HepG2 (cell line): ENCODE results near the gene ERC1. TPM values are rescaled to one million over a fixed set of nuclear protein-coding genes. Genes with fewer than 3 reads are reported as not detected.

Source experiments
- DMAP1 ChIP-seq: IDR thresholded peaks from 2 replicates; pipeline ENCODE4 v1.6.1; 2016
- GPN1 ChIP-seq: sonication (generic); formaldehyde crosslinking; IDR thresholded peaks from 2 replicates; pipeline ENCODE4 v1.5.1; 2020; ENCODE audit warnings: missing genetic modification reagents, borderline replicate concordance
- HOXA9 ChIP-seq: sonication (generic); formaldehyde crosslinking; IDR thresholded peaks from 2 replicates; pipeline ENCODE4 v1.8.1; 2022; ENCODE audit warnings: missing genetic modification reagents, mild to moderate bottlenecking, moderate library complexity, borderline replicate concordance
- KLF9 ChIP-seq: IDR thresholded peaks from 2 replicates; pipeline ENCODE4 v1.6.1; 2016; ENCODE audit warnings: low read depth
- MAFF ChIP-seq: IDR thresholded peaks from 2 replicates; pipeline ENCODE4 v1.6.1; 2011; ENCODE audit warnings: low read depth, low read length, improper control_type of control experiment
- MBNL3 ChIP-seq: fragments of 250-450 bp; sonication (Bioruptor Pico); conservative IDR thresholded peaks from 2 replicates; pipeline ENCODE4 v1.8.0; 2022; ENCODE audit warnings: mild to moderate bottlenecking, inconsistent platforms
- MEIS1 ChIP-seq: sonication (generic); formaldehyde crosslinking; IDR thresholded peaks from 2 replicates; pipeline ENCODE4 v1.9.0; 2021; ENCODE audit warnings: mild to moderate bottlenecking, missing genetic modification reagents, moderate library complexity, borderline replicate concordance
- SMYD3 ChIP-seq: sonication (generic); formaldehyde crosslinking; IDR thresholded peaks from 2 replicates; pipeline ENCODE4 v1.8.1; 2023; ENCODE audit warnings: mild to moderate bottlenecking, missing genetic modification reagents
- SNAPC2 ChIP-seq: sonication (generic); formaldehyde crosslinking; IDR thresholded peaks from 2 replicates; pipeline ENCODE4 v1.8.1; 2022; ENCODE audit warnings: mild to moderate bottlenecking, missing genetic modification reagents
- STAT5B ChIP-seq: sonication (generic); formaldehyde crosslinking; IDR thresholded peaks from 2 replicates; pipeline ENCODE4 v1.4.0; 2020; ENCODE audit warnings: missing genetic modification reagents
- ZFP41 ChIP-seq: sonication (generic); formaldehyde crosslinking; IDR thresholded peaks from 2 replicates; pipeline ENCODE4 v1.4.0; 2020; ENCODE audit warnings: mild to moderate bottlenecking, missing genetic modification reagents, borderline replicate concordance
- ZFY ChIP-seq: sonication (generic); formaldehyde crosslinking; IDR thresholded peaks from 2 replicates; pipeline ENCODE4 v1.4.0; 2020; ENCODE audit warnings: missing genetic modification reagents
- ZNF24 ChIP-seq: fragments of 450-650 bp; IDR thresholded peaks from 2 replicates; pipeline ENCODE4 v1.6.1; 2017; ENCODE audit warnings: antibody characterized with exemption, mild to moderate bottlenecking
- ZNF326 ChIP-seq: sonication (generic); formaldehyde crosslinking; IDR thresholded peaks from 2 replicates; pipeline ENCODE4 v1.4.0; 2020; ENCODE audit warnings: missing genetic modification reagents, borderline replicate concordance
- ZNF44 ChIP-seq: sonication (generic); formaldehyde crosslinking; IDR thresholded peaks from 2 replicates; pipeline ENCODE4 v1.5.1; 2020; ENCODE audit warnings: mild to moderate bottlenecking, missing genetic modification reagents
- ZNF614 ChIP-seq: IDR thresholded peaks from 2 replicates; pipeline ENCODE4 v1.6.1; 2018; ENCODE audit warnings: missing biosample characterization, missing genetic modification reagents, inconsistent platforms, borderline replicate concordance
- ZNF644 ChIP-seq: IDR thresholded peaks from 2 replicates; pipeline ENCODE4 v1.6.1; 2016; ENCODE audit warnings: low read depth
- ZNF839 ChIP-seq: sonication (generic); formaldehyde crosslinking; IDR thresholded peaks from 2 replicates; pipeline ENCODE4 v1.4.0; 2020; ENCODE audit warnings: missing genetic modification reagents, mild to moderate bottlenecking, borderline replicate concordance
- polyA plus RNA-seq, 8 experiments: library from polyadenylated mRNA; depleted of rRNA in 3 of 8; stranded (reverse) in 7 of 8; unstranded in 1 of 8; fragments of >200 nt; fragmentation: Illumina TruSeq in 4 of 8; extraction: Trizol in 4 of 8; gene quantifications; 2 replicates each; pipeline versions ENCODE4 v1.2.1 to v1.2.3, GENCODE V29; 2011 to 2016; ENCODE audit warnings: low read depth in 4 of 8, missing spikeins in 1 of 8, mixed read lengths in 1 of 8; ENCODE audit not compliant: insufficient read depth in 1 of 8
- total RNA-seq, 5 experiments: library from RNA; depleted of rRNA; stranded (reverse); fragments of >200 nt; fragmentation: Illumina TruSeq; extraction: Trizol; gene quantifications; 2 replicates each; pipeline ENCODE4 v1.2.3, GENCODE V29; 2016; ENCODE audit warnings: low read depth in 1 of 5
- TF ChIP-seq, protein P1 (sequence below): sonication (generic); formaldehyde crosslinking; IDR thresholded peaks from 2 replicates; pipeline ENCODE4 v1.5.1; 2020; ENCODE audit warnings: missing genetic modification reagents, mild to moderate bottlenecking, borderline replicate concordance
- TF ChIP-seq, protein P2 (sequence below): sonication (generic); formaldehyde crosslinking; conservative IDR thresholded peaks from 2 replicates; pipeline ENCODE4 v1.4.0; 2020; ENCODE audit warnings: missing genetic modification reagents
- TF ChIP-seq, protein P3 (sequence below): sonication (generic); formaldehyde crosslinking; IDR thresholded peaks from 2 replicates; pipeline ENCODE4 v1.5.1; 2020; ENCODE audit warnings: mild to moderate bottlenecking, missing genetic modification reagents, moderate library complexity

ERC1 gene
- total and polyA plus RNA-seq, 2 of the 13 experiments (the other 11 are each of a cell fraction or from before 2014, with no cell fraction given), result 6.1 to 12.4 TPM

GRCh38 chr12:1170411-1170810 is 179.4 kb downstream of the ERC1 start (continued):
- TF ChIP-seq, protein P1, sequence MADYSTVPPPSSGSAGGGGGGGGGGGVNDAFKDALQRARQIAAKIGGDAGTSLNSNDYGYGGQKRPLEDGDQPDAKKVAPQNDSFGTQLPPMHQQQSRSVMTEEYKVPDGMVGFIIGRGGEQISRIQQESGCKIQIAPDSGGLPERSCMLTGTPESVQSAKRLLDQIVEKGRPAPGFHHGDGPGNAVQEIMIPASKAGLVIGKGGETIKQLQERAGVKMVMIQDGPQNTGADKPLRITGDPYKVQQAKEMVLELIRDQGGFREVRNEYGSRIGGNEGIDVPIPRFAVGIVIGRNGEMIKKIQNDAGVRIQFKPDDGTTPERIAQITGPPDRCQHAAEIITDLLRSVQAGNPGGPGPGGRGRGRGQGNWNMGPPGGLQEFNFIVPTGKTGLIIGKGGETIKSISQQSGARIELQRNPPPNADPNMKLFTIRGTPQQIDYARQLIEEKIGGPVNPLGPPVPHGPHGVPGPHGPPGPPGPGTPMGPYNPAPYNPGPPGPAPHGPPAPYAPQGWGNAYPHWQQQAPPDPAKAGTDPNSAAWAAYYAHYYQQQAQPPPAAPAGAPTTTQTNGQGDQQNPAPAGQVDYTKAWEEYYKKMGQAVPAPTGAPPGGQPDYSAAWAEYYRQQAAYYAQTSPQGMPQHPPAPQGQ (CRISPR knock-in tag), result no peak
- no peak for TF ChIP-seq HOXA9
- TF ChIP-seq, protein P2, sequence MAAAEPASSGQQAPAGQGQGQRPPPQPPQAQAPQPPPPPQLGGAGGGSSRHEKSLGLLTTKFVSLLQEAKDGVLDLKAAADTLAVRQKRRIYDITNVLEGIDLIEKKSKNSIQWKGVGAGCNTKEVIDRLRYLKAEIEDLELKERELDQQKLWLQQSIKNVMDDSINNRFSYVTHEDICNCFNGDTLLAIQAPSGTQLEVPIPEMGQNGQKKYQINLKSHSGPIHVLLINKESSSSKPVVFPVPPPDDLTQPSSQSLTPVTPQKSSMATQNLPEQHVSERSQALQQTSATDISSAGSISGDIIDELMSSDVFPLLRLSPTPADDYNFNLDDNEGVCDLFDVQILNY (CRISPR knock-in tag), result no peak
- no peak for TF ChIP-seq MEIS1 (CRISPR knock-in tag)
- no peak for TF ChIP-seq ZFY
- peak; percentile 68 for TF ChIP-seq MAFF
- TF ChIP-seq ZNF644 (CRISPR knock-in tag), result peak; percentile 53; the same call in 1 of the 2 replicates
- TF ChIP-seq STAT5B (CRISPR knock-in tag), result no peak
- no peak for TF ChIP-seq SMYD3
- no peak for TF ChIP-seq ZNF44 (CRISPR knock-in tag)
- no peak for TF ChIP-seq ZNF839 (CRISPR knock-in tag)
- TF ChIP-seq, protein P3, sequence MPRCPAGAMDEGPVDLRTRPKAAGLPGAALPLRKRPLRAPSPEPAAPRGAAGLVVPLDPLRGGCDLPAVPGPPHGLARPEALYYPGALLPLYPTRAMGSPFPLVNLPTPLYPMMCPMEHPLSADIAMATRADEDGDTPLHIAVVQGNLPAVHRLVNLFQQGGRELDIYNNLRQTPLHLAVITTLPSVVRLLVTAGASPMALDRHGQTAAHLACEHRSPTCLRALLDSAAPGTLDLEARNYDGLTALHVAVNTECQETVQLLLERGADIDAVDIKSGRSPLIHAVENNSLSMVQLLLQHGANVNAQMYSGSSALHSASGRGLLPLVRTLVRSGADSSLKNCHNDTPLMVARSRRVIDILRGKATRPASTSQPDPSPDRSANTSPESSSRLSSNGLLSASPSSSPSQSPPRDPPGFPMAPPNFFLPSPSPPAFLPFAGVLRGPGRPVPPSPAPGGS (CRISPR knock-in tag), result no peak
- no peak for TF ChIP-seq DMAP1 (CRISPR knock-in tag)
- TF ChIP-seq MBNL3 (CRISPR knock-in tag), result no peak
- TF ChIP-seq ZNF614 (CRISPR knock-in tag), result no peak
- no peak for TF ChIP-seq KLF9 (CRISPR knock-in tag)
- no peak for TF ChIP-seq SNAPC2 (CRISPR knock-in tag)
- no peak for TF ChIP-seq ZFP41
- TF ChIP-seq GPN1 (CRISPR knock-in tag), result no peak
- TF ChIP-seq ZNF24, result no peak
- no peak for TF ChIP-seq ZNF326
- TF ChIP-seq, all 625 proteins: peak for 7
